Umbilical cord (tissue), 2 donors: ENCODE data around the gene TULP3. TPM values are rescaled to one million over a fixed set of nuclear protein-coding genes. Genes with fewer than 3 reads are reported as not detected.

ENCODE experiments used
- DNase-seq: peaks from one replicate; pipeline ENCODE4 v3.0.0-alpha.2; 2015; ENCODE audit warnings: low spot score
- total RNA-seq: library from RNA; depleted of rRNA; stranded (reverse); fragments of >200 nt; gene quantifications from one replicate; pipeline ENCODE4 v1.2.3, GENCODE V29; 2014; ENCODE audit warnings: low replicate concordance; ENCODE audit not compliant: insufficient read depth

The TULP3 gene
- total RNA-seq, 1 donor from 2014 or later, result 50.1 TPM

- DNase-seq, result no peak
Observed at GRCh38 chr12:2963760-2964292, 73.1 kb downstream of the TULP3 start.

DNA sequence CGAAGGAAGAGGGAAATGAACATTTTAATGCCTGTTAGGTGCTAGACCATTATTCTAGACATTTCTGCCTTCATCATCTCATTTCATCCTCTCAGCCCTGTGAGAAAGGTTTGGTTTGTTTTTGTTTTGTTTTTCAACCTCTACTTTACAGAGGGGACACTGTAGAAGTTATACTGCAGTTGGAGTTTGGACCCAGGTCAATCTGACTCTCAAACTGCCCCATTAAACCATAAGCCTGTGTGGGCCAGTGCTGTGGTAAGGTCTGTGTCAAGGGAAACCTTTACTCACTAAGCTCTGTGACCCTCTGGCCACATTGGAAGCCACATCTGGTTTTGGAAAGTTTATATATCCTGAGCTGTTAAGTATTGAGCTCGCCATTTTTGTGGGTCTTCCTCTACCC lies 77.0 kb downstream of the TULP3 start:
- DNase-seq, result no peak

GRCh38 chr12:2970744-2971143 lies 80.1 kb downstream of the TULP3 start:
- no peak for DNase-seq

DNA sequence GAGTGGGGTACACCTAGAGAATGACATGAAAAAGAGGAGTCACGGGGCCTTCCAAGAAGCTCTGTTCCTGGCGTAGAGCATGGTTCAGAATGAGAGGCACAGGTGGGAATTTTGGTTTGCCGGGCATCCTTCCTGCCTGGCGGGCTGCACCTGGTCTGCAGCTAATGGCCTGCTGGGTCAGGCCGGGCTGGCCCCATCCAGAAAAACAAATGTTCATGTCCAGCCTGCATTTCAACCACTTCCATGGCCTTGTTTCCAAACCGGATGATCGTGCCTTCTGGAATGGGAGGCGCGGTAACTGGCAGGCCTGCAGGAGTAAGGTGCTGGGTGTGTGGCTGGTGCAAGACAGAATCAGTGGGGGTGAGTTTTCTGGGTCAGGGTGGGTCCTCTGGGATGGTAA lies 82.9 kb downstream of the TULP3 start:
- no peak for DNase-seq

GRCh38 chr12:2974560-2974971 lies 83.9 kb downstream of the TULP3 start:
- DNase-seq, result no peak

DNA sequence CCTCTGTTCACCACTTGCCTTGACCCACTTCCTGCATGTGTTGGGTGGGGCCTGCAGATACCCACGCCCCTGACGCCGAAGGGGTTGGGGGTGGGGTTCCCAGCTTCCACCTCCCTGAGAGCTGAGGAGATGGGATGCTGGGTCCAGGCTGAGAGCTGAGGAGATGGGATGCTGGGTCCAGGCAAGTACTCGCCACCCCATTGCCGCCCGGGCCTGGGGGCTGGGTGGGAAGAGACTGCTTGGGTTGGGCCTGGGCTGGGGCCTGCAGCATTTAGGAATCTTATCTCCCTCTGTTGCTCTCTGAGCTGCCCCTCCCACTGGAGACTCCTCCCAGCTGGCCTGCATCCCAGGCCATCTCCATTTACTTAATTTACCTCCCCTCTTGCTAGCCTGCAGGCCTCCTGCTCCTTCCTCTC lies 85.9 kb downstream of the TULP3 start:
- peak; percentile 37 for DNase-seq

DNA sequence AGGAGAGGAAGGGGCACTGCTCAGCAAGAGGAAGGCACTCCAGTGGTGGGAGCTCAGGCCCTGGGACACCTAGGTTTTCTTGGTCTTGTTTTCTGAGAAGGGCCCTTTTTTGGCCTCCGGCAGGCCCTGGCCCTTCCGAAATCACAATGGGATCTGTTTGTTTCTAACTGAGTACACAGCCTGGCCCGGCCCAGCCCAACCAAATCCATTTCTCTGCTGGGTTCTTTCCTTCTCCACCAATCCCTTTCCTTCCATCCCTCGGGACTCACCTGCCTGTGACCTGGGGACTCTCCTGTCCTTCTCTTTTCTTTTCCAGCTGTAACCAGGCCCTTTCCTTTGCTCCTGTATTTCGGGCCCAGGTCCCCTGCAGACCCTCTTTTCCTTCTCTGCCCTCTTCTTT lies 87.1 kb downstream of the TULP3 start:
- DNase-seq, result no peak

DNA sequence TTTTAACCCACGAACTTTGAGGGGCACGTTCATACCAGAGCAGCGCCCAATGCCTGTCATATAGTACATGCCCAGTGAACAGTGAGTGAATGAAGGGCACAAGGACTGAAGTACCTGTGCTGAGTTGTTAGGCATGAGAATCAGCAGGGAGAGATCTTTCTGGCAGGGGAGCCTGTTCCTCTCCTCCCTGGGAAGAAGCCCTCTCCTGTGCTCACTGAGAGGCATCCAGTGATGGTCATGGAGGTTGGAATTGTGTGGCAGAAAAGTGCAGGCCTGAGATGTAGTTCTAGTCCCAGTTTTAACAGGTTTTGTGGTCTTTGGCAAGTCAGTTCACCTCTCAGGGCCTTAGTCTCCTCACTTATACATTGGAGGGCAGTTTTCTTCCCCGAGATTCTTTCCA lies 89.1 kb downstream of the TULP3 start:
- no peak for DNase-seq

GRCh38 chr12:2980630-2981029 lies 89.9 kb downstream of the TULP3 start:
- no peak for DNase-seq

DNA sequence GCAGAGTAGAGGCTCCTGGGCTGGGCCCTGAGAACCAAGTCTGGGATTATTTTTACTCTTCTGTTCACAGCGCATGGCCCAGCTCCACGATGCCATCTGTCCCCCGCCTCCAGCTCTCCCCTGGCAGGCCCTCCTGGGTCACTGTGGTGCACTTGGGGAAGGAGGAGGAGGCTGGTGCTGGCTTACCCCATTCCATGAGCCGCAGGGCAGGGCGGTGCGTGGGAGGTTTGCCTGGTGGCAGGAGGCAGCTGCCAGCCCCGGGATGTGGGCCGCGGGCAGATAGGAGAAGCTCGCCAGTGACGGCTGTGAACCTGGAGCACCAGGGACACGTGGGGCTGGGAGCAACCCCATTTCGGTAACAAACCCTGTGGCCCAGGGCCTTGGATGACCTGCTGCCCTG lies 91.7 kb downstream of the TULP3 start:
- DNase-seq, result no peak

DNA sequence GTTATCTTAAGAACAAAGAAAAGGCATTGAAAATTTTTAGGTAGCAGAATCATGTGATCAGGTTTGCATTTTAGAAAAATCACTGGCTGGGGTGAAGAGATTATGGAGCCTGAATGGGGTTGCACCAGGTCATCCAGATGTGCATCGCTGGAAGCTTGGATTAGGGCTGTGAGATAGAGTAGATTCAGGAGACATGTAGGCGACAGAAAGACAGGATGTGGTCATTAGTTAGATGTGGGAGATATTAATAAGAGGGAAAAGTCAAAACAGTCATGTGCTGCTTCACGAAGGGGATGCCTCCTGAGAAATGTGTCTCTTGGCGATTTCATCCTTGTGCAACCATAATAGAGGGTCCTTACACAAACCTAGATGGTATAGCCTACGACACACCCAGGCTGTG lies 93.6 kb downstream of the TULP3 start:
- no peak for DNase-seq

GRCh38 chr12:2984698-2985097 lies 94.0 kb downstream of the TULP3 start:
- DNase-seq, result no peak

GRCh38 chr12:2986876-2987275 lies 96.2 kb downstream of the TULP3 start:
- DNase-seq, result no peak

DNA sequence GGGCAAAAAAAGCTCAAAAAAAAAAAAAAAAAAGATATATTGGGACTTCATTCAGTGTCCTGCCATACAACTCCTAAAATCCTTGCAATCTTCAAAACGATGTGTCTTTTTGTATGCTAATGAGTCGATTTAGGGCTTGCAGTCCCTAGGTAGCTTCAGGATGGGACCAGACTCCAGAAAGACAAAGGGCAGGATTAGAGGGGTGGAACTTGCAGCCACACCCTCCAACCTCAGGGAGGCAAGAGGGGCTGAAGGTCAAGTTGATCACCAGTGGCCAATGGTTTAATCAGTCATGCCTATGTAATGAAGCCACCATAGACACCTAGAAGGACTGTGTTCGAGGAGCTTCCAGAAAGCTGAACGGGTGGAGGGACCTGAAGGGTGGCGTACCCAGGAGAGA lies 97.8 kb downstream of the TULP3 start:
- DNase-seq, result no peak

Other genes starting within 250 kb of the TULP3 start
- 73.2 TPM for gene FKBP4, start 95.9 kb upstream of the TULP3 start, total RNA-seq
- gene ITFG2, start 78.2 kb upstream of the TULP3 start, total RNA-seq, result 23.6 TPM
- 0.48 TPM for gene NRIP2, start 55.9 kb upstream of the TULP3 start, total RNA-seq
- gene TEX52, start 33.9 kb upstream of the TULP3 start, total RNA-seq, result 11.3 TPM
- gene FOXM1, start 13.7 kb upstream of the TULP3 start, total RNA-seq, result 7.5 TPM
- gene RHNO1, start 13.7 kb upstream of the TULP3 start, total RNA-seq, result 17.3 TPM
- gene TEAD4, start 68.5 kb downstream of the TULP3 start, total RNA-seq, result 2.4 TPM
- gene TSPAN9, start 186.5 kb downstream of the TULP3 start, total RNA-seq, result 54.4 TPM